Activated CD8-positive, alpha-beta memory T cell treated with anti-CD3 and anti-CD28 coated beads, Interleukin-2, amount 50 U/mL, for 1 hour (primary cell): ENCODE measurements around the gene HIVEP1.

Experiments used
- DNase-seq: peaks from one replicate; pipeline ENCODE4 v3.0.0-alpha.2; 2020; ENCODE audit errors: extremely low read depth

HIVEP1 gene

GRCh38 chr6:12017876-12018401, 5.8 kb downstream of the HIVEP1 start:
- DNase-seq: no peak

- DNase-seq: no peak
Measured at GRCh38 chr6:12020187-12020791, 8.2 kb downstream of the HIVEP1 start.

- DNase-seq: no peak
Measured at GRCh38 chr6:12022481-12022880, 10.4 kb downstream of the HIVEP1 start.

- no peak for DNase-seq
Measured at GRCh38 chr6:12022953-12023388, 10.9 kb downstream of the HIVEP1 start.

GRCh38 chr6:12024216-12024615, 12.1 kb downstream of the HIVEP1 start:
- no peak for DNase-seq

- DNase-seq: no peak
Measured at GRCh38 chr6:12024699-12025434, 12.8 kb downstream of the HIVEP1 start.

GRCh38 chr6:12026120-12026519, 14.0 kb downstream of the HIVEP1 start:
- no peak for DNase-seq

GRCh38 chr6:12026833-12027232, 14.7 kb downstream of the HIVEP1 start:
- no peak for DNase-seq

GRCh38 chr6:12028213-12028612, 16.1 kb downstream of the HIVEP1 start:
- no peak for DNase-seq

- DNase-seq: no peak
Measured at GRCh38 chr6:12029979-12030737, 18.0 kb downstream of the HIVEP1 start.

GRCh38 chr6:12030993-12031550, 19.0 kb downstream of the HIVEP1 start:
- no peak for DNase-seq

GRCh38 chr6:12032783-12033573, 20.9 kb downstream of the HIVEP1 start:
- DNase-seq: no peak

- no peak for DNase-seq
Measured at GRCh38 chr6:12033770-12034169, 21.7 kb downstream of the HIVEP1 start.

GRCh38 chr6:12034349-12034748, 22.2 kb downstream of the HIVEP1 start:
- DNase-seq: no peak

GRCh38 chr6:12034837-12035236, 22.7 kb downstream of the HIVEP1 start:
- no peak for DNase-seq

- DNase-seq: no peak
Measured at GRCh38 chr6:12036766-12037165, 24.7 kb downstream of the HIVEP1 start.

GRCh38 chr6:12037798-12038197, 25.7 kb downstream of the HIVEP1 start:
- DNase-seq: no peak

- no peak for DNase-seq
Measured at GRCh38 chr6:12039540-12040459, 27.7 kb downstream of the HIVEP1 start.

- no peak for DNase-seq
Measured at GRCh38 chr6:12047304-12047703, 35.2 kb downstream of the HIVEP1 start.

- no peak for DNase-seq
Measured at GRCh38 chr6:12047792-12048432, 35.8 kb downstream of the HIVEP1 start.
